H1 (cell line): ENCODE data around the gene SLC2A10. TPM values are rescaled to one million over a fixed set of nuclear protein-coding genes. Genes with fewer than 3 reads are reported as not detected.

ENCODE experiments used
- CTCF ChIA-PET: fragments of 300-600 bp; sonication (Branson Sonifier 250); formaldehyde crosslinking; loops from one replicate; lab custom pipeline; 2021; ENCODE audit not compliant: partially characterized antibody; lab: Charles Lee
- POLR2A ChIA-PET: fragments of 300-600 bp; sonication (Branson Sonifier 250); formaldehyde crosslinking; loops from one replicate; lab custom pipeline; 2021; ENCODE audit warnings: inconsistent platforms; ENCODE audit not compliant: partially characterized antibody; lab: Charles Lee
- DNase-seq, 2 experiments: peaks; one replicate each; pipeline versions ENCODE4 v3.0.0 to v3.0.0-alpha.2; 2010 to 2022; ENCODE audit warnings: low spot score in 2 of 2, low read depth in 1 of 2, mixed read lengths in 1 of 2
- FAIRE-seq: peaks from 2 replicates; lab custom pipeline; 2011; peaks lifted over from hg19 to GRCh38; lab: Jason Lieb, UNC
- H2AFZ ChIP-seq: 2 replicates; pipeline ENCODE4 v1.8.1; 2012; ENCODE audit warnings: low read length, inconsistent platforms
- H2AK5ac ChIP-seq: 2 replicates; pipeline ENCODE4 v1.6.1; 2013; ENCODE audit warnings: low read depth, low read length
- H2BK120ac ChIP-seq: replicated peaks from 2 replicates; pipeline ENCODE3; 2013; ENCODE audit warnings: low read depth, low read length, inconsistent platforms
- H2BK12ac ChIP-seq: 2 replicates; pipeline ENCODE4 v1.6.1; 2013; ENCODE audit warnings: low read depth, low read length
- H2BK15ac ChIP-seq: 2 replicates; pipeline ENCODE4 v1.6.1; 2013; ENCODE audit warnings: low read length
- H2BK20ac ChIP-seq: 2 replicates; pipeline ENCODE4 v1.6.1; 2013; ENCODE audit warnings: low read length
- H2BK5ac ChIP-seq: 2 replicates; pipeline ENCODE4 v1.6.1; 2013; ENCODE audit warnings: low read depth, low read length
- H3K14ac ChIP-seq: 2 replicates; pipeline ENCODE4 v1.6.1; 2013; ENCODE audit warnings: inconsistent platforms; ENCODE audit not compliant: insufficient read length
- H3K18ac ChIP-seq: 2 replicates; pipeline ENCODE4 v1.6.1; 2013; ENCODE audit warnings: low read length; ENCODE audit errors: extremely low read depth
- H3K23ac ChIP-seq: 2 replicates; pipeline ENCODE4 v1.6.1; 2013; ENCODE audit warnings: inconsistent platforms; ENCODE audit not compliant: insufficient read length
- H3K23me2 ChIP-seq: 2 replicates; pipeline ENCODE4 v1.6.1; 2013; ENCODE audit warnings: low read depth, low read length
- H3K27ac ChIP-seq: 2 replicates; pipeline ENCODE4 v1.6.1; 2011; ENCODE audit warnings: low read depth, low read length, inconsistent platforms
- H3K27me3 ChIP-seq, 4 experiments: replicated peaks in 1 of 4; 1 replicate in 1 of 4; 2 replicates in 3 of 4; pipeline versions ENCODE4 v1.6.1 to v1.8.1; 2011 to 2013; ENCODE audit warnings: low read length in 3 of 4, mild to moderate bottlenecking in 3 of 4, inconsistent platforms in 2 of 4, mixed read lengths in 2 of 4, moderate library complexity in 1 of 4; ENCODE audit not compliant: control insufficient read depth in 3 of 4, insufficient read depth in 3 of 4; ENCODE audit errors: extremely low read depth in 1 of 4
- H3K36me3 ChIP-seq, 4 experiments: 2 replicates each; pipeline versions ENCODE4 v1.6.1 to v1.8.1; 2011 to 2013; ENCODE audit warnings: mild to moderate bottlenecking in 4 of 4, low read length in 3 of 4, moderate library complexity in 2 of 4, control low read depth in 1 of 4, inconsistent platforms in 1 of 4; ENCODE audit not compliant: insufficient read depth in 4 of 4, control insufficient read depth in 2 of 4
- H3K4ac ChIP-seq: replicated peaks from 2 replicates; pipeline ENCODE3; 2013; ENCODE audit warnings: low read length, low read depth, mixed read lengths, inconsistent platforms; ENCODE audit not compliant: insufficient read length
- H3K4me1 ChIP-seq, 4 experiments: replicated peaks in 1 of 4; 1 replicate in 1 of 4; 2 replicates in 3 of 4; pipeline versions ENCODE4 v1.6.1 to v1.8.1; 2011 to 2013; ENCODE audit warnings: low read length in 3 of 4, inconsistent platforms in 2 of 4, mixed read lengths in 1 of 4; ENCODE audit not compliant: insufficient read depth in 4 of 4, control insufficient read depth in 3 of 4
- H3K4me2 ChIP-seq, 2 experiments: 2 replicates each; pipeline versions ENCODE4 v1.6.1 to v1.8.1; 2011 to 2013; ENCODE audit warnings: low read depth in 2 of 2, low read length in 2 of 2, control low read depth in 1 of 2, inconsistent platforms in 1 of 2, mild to moderate bottlenecking in 1 of 2; ENCODE audit not compliant: insufficient read depth in 1 of 2
- H3K4me3 ChIP-seq, 4 experiments: fragments of 200-600, 300-600 bp in 1 of 4; sonication (generic), shearing (Covaris generic), sonication (Bioruptor Twin) in 1 of 4; 2 replicates each; pipeline versions ENCODE4 v1.5.1 to v1.8.1; 2011 to 2016; ENCODE audit warnings: low read length in 4 of 4, low read depth in 3 of 4, control low read depth in 2 of 4, inconsistent platforms in 2 of 4, mild to moderate bottlenecking in 2 of 4, mixed read lengths in 1 of 4, moderate library complexity in 1 of 4; ENCODE audit not compliant: insufficient read depth in 2 of 4; ENCODE audit errors: extremely low read depth in 1 of 4
- H3K56ac ChIP-seq: replicated peaks from 2 replicates; pipeline ENCODE3; 2013; ENCODE audit warnings: low read depth, mild to moderate bottlenecking, mixed read lengths, low read length, inconsistent platforms; ENCODE audit not compliant: insufficient read length
- H3K79me1 ChIP-seq: 2 replicates; pipeline ENCODE4 v1.6.1; 2013; ENCODE audit warnings: low read depth, low read length, control low read depth
- H3K79me2 ChIP-seq, 2 experiments: 2 replicates each; pipeline versions ENCODE4 v1.6.1 to v1.8.1; 2012 to 2013; ENCODE audit warnings: low read length in 2 of 2, mild to moderate bottlenecking in 2 of 2, inconsistent platforms in 1 of 2; ENCODE audit not compliant: insufficient read depth in 2 of 2, control insufficient read depth in 1 of 2
- H3K9ac ChIP-seq, 4 experiments: replicated peaks in 1 of 4; 1 replicate in 1 of 4; 2 replicates in 3 of 4; pipeline versions ENCODE4 v1.6.1 to v1.8.1; 2011 to 2013; ENCODE audit warnings: low read depth in 3 of 4, low read length in 3 of 4, control low read depth in 2 of 4, mild to moderate bottlenecking in 2 of 4, moderate library complexity in 2 of 4, inconsistent platforms in 1 of 4; ENCODE audit errors: extremely low read depth in 1 of 4
- H3K9me3 ChIP-seq, 2 experiments: 2 replicates each; pipeline versions ENCODE4 v1.6.1 to v1.8.1; 2012 to 2013; ENCODE audit warnings: mild to moderate bottlenecking in 2 of 2, moderate library complexity in 2 of 2, control low read depth in 1 of 2, inconsistent platforms in 1 of 2, low read depth in 1 of 2, low read length in 1 of 2, mixed read lengths in 1 of 2; ENCODE audit not compliant: insufficient read depth in 2 of 2
- H4K20me1 ChIP-seq, 2 experiments: replicated peaks in 1 of 2; 2 replicates each; pipeline versions ENCODE3 to v1.8.1; 2011 to 2013; ENCODE audit warnings: inconsistent platforms in 2 of 2, low read length in 2 of 2, mild to moderate bottlenecking in 1 of 2; ENCODE audit not compliant: insufficient read depth in 2 of 2, control insufficient read depth in 1 of 2
- H4K5ac ChIP-seq: 2 replicates; pipeline ENCODE4 v1.6.1; 2013; ENCODE audit warnings: low read length, low read depth, mixed read lengths, inconsistent platforms; ENCODE audit not compliant: insufficient read length
- H4K8ac ChIP-seq: 2 replicates; pipeline ENCODE4 v1.8.0; 2013; ENCODE audit warnings: mild to moderate bottlenecking, moderate library complexity, low read length, inconsistent platforms; ENCODE audit not compliant: insufficient read depth; ENCODE audit errors: extremely low read depth
- H4K91ac ChIP-seq: replicated peaks from 2 replicates; pipeline ENCODE3; 2013; ENCODE audit warnings: low read length, mixed read lengths, inconsistent platforms; ENCODE audit not compliant: insufficient read length
- BACH1 ChIP-seq: IDR thresholded peaks from 2 replicates; pipeline ENCODE4 v1.6.1; 2012; ENCODE audit warnings: low read length, improper control_type of control experiment
- WGBS, 2 experiments: shearing (Covaris generic) in 1 of 2; methylation state at CpG; one replicate each; pipeline versions ENCODE4 v1.1.6 to v1.1.7; 2013 to 2015; ENCODE audit warnings: low lambda C conversion rate in 2 of 2, mixed read lengths in 2 of 2, inconsistent platforms in 1 of 2, low coverage in 1 of 2, missing lambda C conversion rate in 1 of 2; ENCODE audit not compliant: insufficient replicate concordance in 2 of 2, insufficient coverage in 1 of 2, insufficient read length in 1 of 2; ENCODE audit errors: extremely low coverage in 1 of 2, missing lambda C conversion rate in 1 of 2; 5-methylcytosine and 5-hydroxymethylcytosine counted together
- polyA plus RNA-seq, 7 experiments: library from polyadenylated mRNA; depleted of rRNA in 3 of 7; stranded (reverse) in 5 of 7; unstranded in 2 of 7; fragments of >200 nt in 5 of 7; fragments of 200-250 nt in 2 of 7; gene quantifications; 1 replicate in 5 of 7; 2 replicates in 1 of 7; 4 replicates in 1 of 7; pipeline versions ENCODE4 v1.2.1 to v1.2.3, GENCODE V29; 2011 to 2013; ENCODE audit warnings: missing spikeins in 2 of 7, mixed read lengths in 2 of 7
- total RNA-seq: library from RNA; stranded (reverse); fragmentation: NEBNext Ultra II Directional; extraction: Animal tissue kit (Norgen Biotek cat#: 25700); gene quantifications from 2 replicates; pipeline ENCODE4 v1.2.1, GENCODE V29; 2021

The SLC2A10 gene
- total and polyA plus RNA-seq, 2 of the 8 experiments (the other 6 are each of a cell fraction or from before 2014, with no cell fraction given): 9.0 to 9.7 TPM

- H3K9ac ChIP-seq: no peak overlapping the region
- no peak overlapping the region for H3K56ac ChIP-seq
- no peak overlapping the region for H3K27ac ChIP-seq
- H3K4me2 ChIP-seq: no peak overlapping the region
- H3K23ac ChIP-seq: no peak overlapping the region
- no peak for TF ChIP-seq BACH1
- TF ChIP-seq, all 59 proteins: peak for 0
- no peak overlapping the region for H2BK5ac ChIP-seq
- ChIA-PET POLR2A (interaction anchor here (0.6 to 4.7 kb wide), 4 partner anchors 14 to 236 kb away, joined by 3 to 22 read pairs (median 10); partner anchors contain the start of gene TP53RK), CTCF (interaction anchor here (0.6 to 2.0 kb wide), 6 partner anchors 8 to 400 kb away, joined by 3 to 6 read pairs (median 4); partner anchors contain the start of gene SLC2A10)
- H3K4ac ChIP-seq: no peak overlapping the region
- no peak overlapping the region for H3K14ac ChIP-seq
- no peak overlapping the region for H2BK120ac ChIP-seq
- WGBS, 2 experiments: 83% methylated on average over 4 of the region's 5 CpGs; no CpG with 5 or more reads in 1 of the 2 experiments
- H2BK12ac ChIP-seq: no peak overlapping the region; the same call in 1 of the 2 replicates
- no peaks in the 10 kb centered on the region for H3K23me2 ChIP-seq
- DNase-seq (no peak), FAIRE-seq (no peak)
- no peak overlapping the region for H2AK5ac ChIP-seq
- no peaks in the 10 kb centered on the region for H3K79me1 ChIP-seq
- no peaks in the 10 kb centered on the region for H3K36me3 ChIP-seq
- no peak overlapping the region for H2BK15ac ChIP-seq
- no peak overlapping the region for H4K8ac ChIP-seq
- H3K4me3 ChIP-seq: no peak overlapping the region
- H4K91ac ChIP-seq: no peak overlapping the region
- H4K5ac ChIP-seq: no peak overlapping the region
- no peaks in the 10 kb centered on the region for H4K20me1 ChIP-seq
- H2BK20ac ChIP-seq: no peak overlapping the region
- peaks cover 0 to 10% of the 10 kb centered on the region in 2 experiments; a peak in 2 of 4 replicates for H3K9me3 ChIP-seq
- peaks cover 0 to 18% (median 9%) of the 10 kb centered on the region in 4 experiments; a peak in 6 of 7 replicates for H3K4me1 ChIP-seq
- no peak overlapping the region; the same call in 1 of the 2 replicates for H2AFZ ChIP-seq
- H3K18ac ChIP-seq: no peak overlapping the region
- no peaks in the 10 kb centered on the region for H3K27me3 ChIP-seq
- H3K79me2 ChIP-seq: no peaks in the 10 kb centered on the region
These were observed 7.5 kb upstream of the SLC2A10 start for GRCh38 chr20:46701986-46702385.
